NCI-H1092 (cell line): ENCODE results near the gene TMEM221.
"Not testable (repeated sequence)": the region's sequence is repeated elsewhere in the genome, so short reads cannot be mapped to it uniquely, and the experiment has no call there.

ENCODE experiments used
- DNase-seq: peaks from one replicate; lab custom pipeline; 2025; lab: John Stamatoyannopoulos, UW

The TMEM221 gene

GRCh38 chr19:17448131-17448967, at the start of gene TMEM221:
Gene TMEM221, minus strand, starts transcription at chr19:17448668. Its CDS starts 206 bp downstream, at chr19:17448462.
- no peak for DNase-seq

- DNase-seq, result no peak
Observed at GRCh38 chr19:17497149-17497798, 48.8 kb upstream of the TMEM221 start.

GRCh38 chr19:17496337-17496997, 48.0 kb upstream of the TMEM221 start:
- peak; percentile 61 for DNase-seq

GRCh38 chr19:17495639-17496296, 47.3 kb upstream of the TMEM221 start:
- DNase-seq, result no peak

GRCh38 chr19:17491287-17491686, 42.8 kb upstream of the TMEM221 start:
- DNase-seq, result no peak

- no peak for DNase-seq
Observed at GRCh38 chr19:17490411-17490810, 41.9 kb upstream of the TMEM221 start.

- no peak for DNase-seq
Observed at GRCh38 chr19:17489392-17490030, 41.0 kb upstream of the TMEM221 start.

GRCh38 chr19:17488593-17489391, 40.3 kb upstream of the TMEM221 start:
- DNase-seq, result no peak

GRCh38 chr19:17487284-17488121, 39.0 kb upstream of the TMEM221 start:
- no peak for DNase-seq

- no peak for DNase-seq
Observed at GRCh38 chr19:17486545-17487240, 38.2 kb upstream of the TMEM221 start.

- no peak for DNase-seq
Observed at GRCh38 chr19:17484520-17485185, 36.2 kb upstream of the TMEM221 start.

- no peak for DNase-seq
Observed at GRCh38 chr19:17483605-17484002, 35.1 kb upstream of the TMEM221 start.

- DNase-seq, result no peak
Observed at GRCh38 chr19:17482877-17483604, 34.6 kb upstream of the TMEM221 start.

GRCh38 chr19:17481986-17482385, 33.5 kb upstream of the TMEM221 start:
- DNase-seq, result no peak

- no peak for DNase-seq
Observed at GRCh38 chr19:17479325-17479791, 30.9 kb upstream of the TMEM221 start.

GRCh38 chr19:17475541-17476115, 27.2 kb upstream of the TMEM221 start:
- DNase-seq, result no peak

GRCh38 chr19:17475011-17475540, 26.6 kb upstream of the TMEM221 start:
- not testable (repeated sequence) for DNase-seq
